Hematopoietic multipotent progenitor cell treated with erythropoietin and hydrocortisone succinate and interleukin-3 and kit ligand, for 4 days (in vitro differentiated cells): Measurements from ENCODE around the gene MYLK.
"Not testable (repeated sequence)": the region's sequence is repeated elsewhere in the genome, so short reads cannot be mapped to it uniquely, and the experiment has no call there.

Source experiments
- DNase-seq: peaks from one replicate; pipeline ENCODE4 v3.0.0-alpha.2; 2015

The MYLK gene

GRCh38 chr3:123720638-123721037, 163.5 kb downstream of the MYLK start:
- no peak for DNase-seq

GRCh38 chr3:123719862-123720453, 164.2 kb downstream of the MYLK start:
- no peak for DNase-seq

- DNase-seq, result peak; percentile 82
Measured at GRCh38 chr3:123719061-123719756, 164.9 kb downstream of the MYLK start.

- DNase-seq, result no peak
Measured at GRCh38 chr3:123718108-123718507, 166.0 kb downstream of the MYLK start.

- DNase-seq, result not testable (repeated sequence)
Measured at GRCh38 chr3:123717451-123717850, 166.7 kb downstream of the MYLK start.

DNA sequence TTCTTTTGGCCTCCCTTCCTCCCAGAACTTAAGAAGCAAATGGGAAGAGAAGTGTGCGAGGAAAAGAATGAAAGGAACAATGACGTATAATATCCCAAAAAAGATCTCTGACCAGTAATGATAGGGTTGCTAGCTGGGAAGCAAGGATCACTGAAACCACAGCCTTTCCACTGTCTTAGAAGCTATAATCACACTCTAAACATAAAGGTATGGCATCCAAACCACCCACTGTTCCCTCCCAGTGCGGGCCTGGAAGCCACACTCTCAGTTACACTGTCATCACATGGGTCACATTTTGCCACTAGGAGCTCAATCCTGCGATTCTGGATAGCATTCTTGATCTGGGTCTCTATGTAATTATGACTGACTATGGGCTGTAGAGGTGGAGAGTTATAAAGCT, 167.7 kb downstream of the MYLK start:
- no peak for DNase-seq

- no peak for DNase-seq
Measured at GRCh38 chr3:123713211-123713610, 170.9 kb downstream of the MYLK start.

DNA sequence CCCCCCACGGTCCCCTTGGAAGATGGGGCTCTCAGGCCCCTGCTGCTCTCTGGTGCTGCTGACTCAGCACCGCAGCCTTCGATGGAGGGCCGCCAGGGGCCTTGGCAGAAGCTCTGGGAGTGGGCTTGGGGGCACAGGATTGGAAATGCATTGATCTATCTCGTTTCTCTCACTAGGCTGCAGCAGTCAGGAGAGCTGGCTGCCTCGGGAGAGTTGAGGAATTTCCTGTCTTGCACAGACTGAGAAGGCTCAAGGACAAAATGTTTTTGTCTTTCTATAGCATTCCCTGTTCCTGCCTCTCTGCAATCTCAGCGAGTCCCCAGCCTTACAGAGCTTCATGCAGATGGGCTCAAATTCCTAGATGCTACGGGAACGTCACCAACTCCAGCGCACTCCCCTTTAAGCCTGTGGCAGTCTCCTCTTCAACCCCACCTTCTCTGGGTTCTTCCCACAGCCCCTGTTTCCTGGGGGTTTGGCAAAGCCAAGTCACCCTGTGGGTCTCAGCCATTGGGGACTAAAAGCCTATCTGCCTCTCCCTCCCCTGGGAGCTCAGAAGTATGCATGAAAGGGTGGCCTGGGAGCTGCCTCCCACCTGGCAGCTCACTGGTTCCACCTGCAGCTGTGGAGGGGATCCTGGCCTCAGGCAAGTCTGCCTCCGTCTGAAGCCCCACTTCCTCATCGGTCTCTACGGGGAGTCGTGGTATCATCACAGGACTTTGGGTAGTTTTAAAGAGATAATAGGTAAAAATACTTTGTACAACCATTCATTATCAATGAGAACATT, 171.9 kb downstream of the MYLK start:
- no peak for DNase-seq

GRCh38 chr3:123711356-123711755, 172.8 kb downstream of the MYLK start:
- DNase-seq, result no peak

DNA sequence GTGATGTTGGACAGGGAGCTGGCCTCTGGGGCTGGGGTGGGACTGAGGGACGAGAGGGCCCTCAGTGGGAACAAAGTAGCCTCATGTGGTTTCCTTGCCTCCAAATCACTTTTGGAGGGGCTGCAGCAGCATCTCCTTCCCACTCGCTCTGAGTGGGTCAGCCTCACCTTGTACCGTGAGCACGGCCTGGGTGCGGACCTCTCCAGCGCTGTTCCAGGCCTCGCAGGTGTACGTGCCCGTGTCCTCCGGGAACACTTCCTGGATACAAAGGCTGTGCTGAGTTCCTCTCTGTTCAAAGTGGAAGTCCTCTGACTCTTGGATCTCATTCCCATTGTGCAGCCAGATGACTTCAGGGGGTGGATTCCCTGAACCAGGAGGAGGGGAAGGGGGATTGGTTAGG, 175.6 kb downstream of the MYLK start:
- DNase-seq, result no peak

DNA sequence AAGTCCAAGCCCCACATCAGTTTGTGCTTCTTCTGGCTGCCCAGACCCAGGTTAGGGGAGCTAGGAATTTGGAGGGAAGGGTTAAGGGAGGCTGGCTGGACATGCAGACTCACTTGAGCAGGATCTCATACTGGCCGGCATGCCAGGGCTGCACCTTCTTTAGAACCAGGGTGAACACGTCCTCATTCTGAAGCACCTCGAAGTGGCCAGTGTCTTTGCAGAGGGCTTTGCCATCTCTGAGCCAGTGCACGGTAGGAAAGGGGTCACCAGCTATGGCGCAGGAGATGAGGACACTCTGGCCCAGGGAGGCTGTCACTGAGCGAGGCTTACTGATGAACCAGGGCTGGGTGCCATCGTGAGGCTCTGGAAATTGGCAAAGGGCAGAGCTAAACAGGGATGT, 176.5 kb downstream of the MYLK start:
- DNase-seq, result not testable (repeated sequence)

DNA sequence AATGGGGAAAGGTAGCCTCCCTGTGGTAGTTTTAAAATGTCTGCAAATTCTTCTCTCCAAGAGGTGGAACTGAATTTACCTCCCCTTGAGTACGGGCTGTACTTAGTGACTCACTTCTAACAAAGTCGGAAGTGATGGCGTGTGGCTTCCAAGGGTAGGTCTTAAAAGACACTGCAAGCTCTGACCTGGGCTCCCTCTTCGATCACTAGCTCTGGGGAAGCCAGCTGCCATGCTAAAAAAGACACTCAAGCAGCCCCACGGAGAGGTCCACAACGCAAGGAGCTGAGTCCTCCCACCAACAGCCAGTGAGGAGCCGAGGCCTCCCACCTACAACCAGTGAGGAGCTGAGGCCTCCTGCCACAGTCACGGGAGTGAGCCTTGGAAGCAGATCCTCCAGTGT, 177.3 kb downstream of the MYLK start:
- no peak for DNase-seq

- DNase-seq, result no peak
Measured at GRCh38 chr3:123705488-123706285, 178.4 kb downstream of the MYLK start.

- DNase-seq, result not testable (repeated sequence)
Measured at GRCh38 chr3:123703663-123704062, 180.5 kb downstream of the MYLK start.

DNA sequence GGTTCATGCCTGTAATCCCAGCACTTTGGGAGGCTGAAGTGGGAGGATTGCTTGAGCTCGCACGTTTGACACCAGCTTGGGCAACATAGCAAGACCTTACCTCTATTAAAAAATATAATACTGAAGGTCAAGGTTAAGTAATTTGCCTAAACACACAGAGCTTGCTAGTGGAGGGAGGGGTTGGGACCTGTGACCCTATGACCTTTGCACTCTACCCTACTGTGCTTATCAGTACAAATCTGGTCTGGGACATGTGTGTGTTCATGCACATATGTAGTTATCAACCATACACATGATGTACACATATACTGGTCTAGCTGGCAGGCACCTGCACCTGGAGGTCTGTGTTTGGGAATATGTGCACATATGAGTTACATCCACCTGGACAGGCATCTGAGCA, 181.4 kb downstream of the MYLK start:
- no peak for DNase-seq

DNA sequence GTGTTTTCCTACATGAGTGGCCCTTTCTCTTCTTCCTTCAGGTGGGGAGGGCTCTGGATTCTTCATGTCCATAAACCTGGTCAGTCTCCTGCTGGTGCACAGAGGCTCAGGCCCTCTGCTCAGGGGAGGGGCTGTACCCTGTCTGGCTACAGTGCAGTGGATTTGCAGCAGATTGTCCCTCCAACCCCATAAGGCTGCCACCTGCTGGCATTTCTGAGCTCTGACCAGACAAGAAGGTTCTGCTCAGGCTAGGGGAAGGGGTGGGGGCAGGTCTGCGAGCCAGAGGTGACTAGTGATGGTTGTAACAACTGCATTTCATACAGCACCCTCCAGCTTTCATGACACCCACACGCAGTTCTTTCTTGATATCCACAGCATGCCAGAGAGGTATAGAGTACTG, 182.1 kb downstream of the MYLK start:
- DNase-seq, result peak; percentile 81

DNA sequence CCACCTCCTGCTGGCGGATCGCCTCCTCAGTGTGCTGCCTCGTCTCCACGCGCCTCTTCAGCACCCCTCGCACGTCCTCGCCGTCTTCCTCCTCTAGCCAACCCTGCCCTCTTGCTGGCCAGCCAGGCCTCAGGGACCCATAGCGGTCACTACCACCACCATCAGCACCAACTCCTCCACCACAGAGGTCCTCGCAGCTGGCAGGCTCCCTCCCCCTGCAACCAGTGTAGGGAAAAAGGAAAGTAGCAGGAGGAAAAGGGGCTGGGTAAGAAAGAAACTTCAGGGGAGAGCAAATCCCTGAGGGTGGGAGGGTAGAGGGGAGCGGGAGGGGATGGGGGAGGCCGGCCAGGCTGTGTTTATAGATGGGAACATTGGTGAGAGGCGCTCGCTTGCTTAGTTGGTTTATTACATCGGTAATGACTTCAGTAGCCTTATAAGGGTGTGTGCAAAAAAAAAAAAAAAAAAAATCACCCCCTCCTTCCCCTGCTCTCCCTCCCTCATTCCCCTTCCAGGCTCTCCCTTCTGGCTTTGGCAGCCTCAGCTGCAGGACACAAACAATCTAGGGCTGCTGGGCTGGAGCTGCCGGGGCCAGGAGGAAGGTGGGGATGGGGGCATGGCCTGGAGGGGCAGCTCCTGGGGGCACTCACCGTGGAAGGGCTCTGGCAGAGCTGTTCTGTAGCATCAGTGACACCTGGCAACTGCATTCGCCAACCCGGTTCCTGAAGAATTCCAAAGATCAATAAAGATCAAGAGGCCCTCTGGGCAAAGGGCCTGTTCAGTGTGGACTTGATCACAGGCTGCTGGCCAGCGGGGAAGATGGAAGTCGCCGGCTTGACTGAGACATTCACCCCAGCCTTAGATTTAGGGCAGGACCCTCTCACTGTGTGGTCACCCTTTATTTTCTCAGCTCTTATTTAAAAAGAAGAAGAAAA, 183.1 kb downstream of the MYLK start:
- DNase-seq, result no peak

GRCh38 chr3:123698813-123699212, 185.3 kb downstream of the MYLK start:
- DNase-seq, result no peak

DNA sequence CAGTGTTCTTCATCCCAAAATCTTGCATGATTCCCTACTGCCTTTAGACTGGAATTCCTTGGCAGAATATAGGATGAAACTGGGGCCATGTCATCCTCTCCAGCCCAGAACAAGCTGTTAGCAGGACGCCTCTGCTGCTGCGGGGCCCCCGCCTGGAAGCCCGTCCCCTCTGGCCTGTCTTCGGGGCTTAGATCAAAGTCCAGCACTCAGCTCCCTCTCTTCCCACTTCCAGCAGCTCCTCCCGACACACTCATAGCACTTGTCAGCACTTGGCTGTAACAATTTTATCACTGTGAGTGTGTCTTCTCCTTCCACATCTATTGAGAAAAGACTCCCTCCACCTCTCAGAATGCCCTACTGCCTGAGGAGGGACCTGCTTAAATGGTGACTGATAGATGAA, 187.3 kb downstream of the MYLK start:
- DNase-seq, result no peak

- peak; percentile 75 for DNase-seq
Measured at GRCh38 chr3:123695731-123696640, 188.1 kb downstream of the MYLK start.

GRCh38 chr3:123695152-123695551, 189.0 kb downstream of the MYLK start:
- no peak for DNase-seq
